GM18907 (cell line): ENCODE data around the gene DPEP1.
A peak's percentile ranks its signal among the peaks of the same experiment; 100 is the strongest.
"Not testable (repeated sequence)": the region's sequence is repeated elsewhere in the genome, so short reads cannot be mapped to it uniquely, and the experiment has no call there.

Experiments
- ATAC-seq: cut with Tn5 transposase; IDR thresholded peaks from one replicate; pipeline ENCODE4 v1.9.1; 2021; ENCODE audit warnings: mild to moderate bottlenecking, moderate library complexity; ENCODE audit not compliant: unreplicated experiment

DPEP1 gene

DNA sequence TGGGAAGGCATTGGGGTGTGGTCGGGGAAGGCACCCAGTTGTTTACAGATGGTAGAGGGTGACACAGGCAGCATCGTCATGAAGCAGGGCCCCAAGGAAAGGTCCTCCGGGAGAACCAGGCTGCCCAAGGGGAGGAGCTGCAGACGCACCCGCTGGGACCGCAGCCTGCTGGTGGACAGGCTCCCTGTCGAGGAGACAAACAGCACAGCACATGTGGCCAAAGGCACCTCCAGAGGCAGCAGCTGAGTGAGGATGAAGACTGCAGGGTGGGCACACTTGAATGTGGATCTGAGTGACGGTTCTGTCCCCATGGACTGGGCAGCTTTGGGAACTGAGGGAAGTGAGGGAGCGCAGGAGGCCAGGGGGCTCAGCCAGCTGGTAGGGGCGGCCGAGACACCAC is 31.7 kb downstream of the DPEP1 start:
- no peak for ATAC-seq

DNA sequence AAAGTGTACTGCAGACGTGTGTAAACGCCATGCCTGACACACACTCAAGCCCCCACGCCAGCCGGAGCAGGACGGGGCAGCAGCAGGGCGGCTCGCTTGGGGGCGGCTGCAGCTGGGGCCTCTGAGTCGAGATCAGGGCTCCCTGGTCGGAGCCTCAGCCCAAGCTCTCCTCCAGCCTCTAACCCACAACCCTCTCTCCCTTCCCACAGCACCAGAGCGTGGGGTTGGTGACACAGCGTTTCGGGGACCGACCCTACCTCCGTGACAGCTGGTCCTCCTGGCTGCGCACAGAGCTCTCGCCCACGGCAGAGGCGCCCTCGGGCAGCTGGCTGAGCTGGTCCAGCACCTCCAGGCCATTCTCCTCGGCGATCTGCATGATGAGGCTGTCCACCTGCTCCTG is 32.8 kb downstream of the DPEP1 start:
- ATAC-seq = no peak

DNA sequence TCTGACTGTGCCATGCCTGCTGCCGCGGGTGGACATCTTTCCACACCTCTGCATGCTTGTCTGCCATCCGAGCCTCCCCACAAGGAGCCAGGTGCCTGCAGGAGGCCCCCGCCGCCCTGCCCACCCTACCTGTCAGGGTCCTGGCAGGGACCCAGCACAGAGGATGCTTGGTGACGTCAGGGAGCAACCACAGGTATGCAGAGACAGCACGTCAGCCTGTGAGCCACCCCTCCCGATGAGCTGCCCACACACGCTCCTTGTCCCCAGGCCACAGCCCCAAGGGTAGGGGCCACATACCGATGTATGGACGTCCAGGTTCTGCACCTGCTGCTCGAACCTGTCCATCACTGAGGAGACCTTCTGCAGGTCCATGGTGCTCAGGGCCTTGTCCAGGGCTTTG is 33.5 kb downstream of the DPEP1 start:
- no peak for ATAC-seq

DNA sequence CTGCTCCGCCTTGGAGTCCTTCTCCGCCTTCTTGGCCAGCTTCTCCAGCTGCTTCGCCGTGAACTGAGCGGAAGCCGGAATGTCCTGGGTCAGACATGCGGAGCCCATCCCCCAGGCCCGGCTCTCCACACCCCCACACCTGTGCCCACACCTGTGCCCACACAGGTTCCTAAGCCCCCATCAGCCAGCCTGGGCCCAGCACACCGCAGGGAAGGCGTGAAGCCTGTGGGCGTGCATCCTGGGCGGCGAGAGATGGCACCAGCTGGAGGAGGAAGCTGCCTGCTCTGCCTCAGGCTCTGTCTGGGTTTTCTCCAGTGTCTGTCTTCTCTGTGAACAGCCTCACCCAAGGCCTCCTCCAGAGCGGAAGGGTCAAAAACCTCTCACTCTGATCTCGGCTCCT is 38.1 kb downstream of the DPEP1 start:
- ATAC-seq = no peak

DNA sequence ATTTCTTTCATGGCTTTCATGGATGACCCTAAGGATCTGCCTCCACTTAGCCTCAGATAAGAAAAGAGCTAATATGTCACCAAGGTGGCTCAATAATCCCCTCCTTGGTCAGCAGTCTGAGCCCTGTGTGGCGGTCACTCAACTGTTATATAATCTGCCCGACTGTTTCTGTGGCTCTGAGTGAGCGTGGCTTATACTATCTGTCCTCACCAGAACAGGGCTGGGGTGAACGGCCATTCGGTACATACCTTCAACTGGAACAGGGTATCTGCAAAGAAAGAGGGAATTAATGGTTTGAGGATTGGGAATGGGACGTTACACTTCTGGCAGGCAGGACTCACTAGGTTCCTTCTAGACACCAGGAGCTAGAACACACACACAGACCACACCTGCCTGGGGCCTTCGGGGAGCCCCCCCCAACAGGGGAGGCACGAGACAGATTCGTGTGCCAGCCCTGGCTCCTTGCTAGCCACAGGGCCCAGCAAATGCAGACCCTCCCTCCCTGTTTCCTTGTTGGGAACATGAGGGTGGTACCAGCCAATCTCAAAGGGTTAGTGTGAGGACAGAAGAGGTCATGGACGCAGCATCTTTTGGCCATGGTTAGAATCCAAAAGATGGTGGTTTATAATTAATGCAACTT is 40.3 kb downstream of the DPEP1 start:
- ATAC-seq = no peak

DNA sequence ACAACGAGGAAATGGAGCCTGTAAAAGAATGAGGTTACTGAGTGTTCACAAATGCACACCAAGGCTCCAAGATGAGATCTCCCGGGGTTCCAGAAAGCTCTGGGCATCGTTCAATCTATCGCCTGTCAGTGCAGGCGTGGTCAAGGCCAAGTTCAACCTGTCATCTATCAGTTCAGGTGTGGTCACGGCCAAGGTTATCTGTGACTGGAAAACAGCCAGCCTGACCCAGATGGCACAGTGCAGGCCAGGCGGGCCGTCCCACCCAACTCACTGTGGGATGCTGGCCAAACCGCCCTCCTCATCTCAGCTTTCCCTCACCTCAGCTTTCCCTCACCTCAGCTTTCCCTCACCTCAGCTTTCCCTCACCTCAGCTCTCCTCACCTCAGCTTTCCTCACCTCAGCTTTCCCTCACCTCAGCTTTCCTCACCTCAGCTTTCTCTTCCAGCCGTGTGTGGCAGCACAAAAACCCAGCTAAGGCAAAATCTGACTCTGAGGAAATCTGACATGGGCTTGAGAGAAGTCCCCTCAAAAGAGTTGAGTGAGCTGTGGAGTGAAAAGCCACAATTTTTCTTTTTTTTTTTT is 41.7 kb downstream of the DPEP1 start:
- ATAC-seq = no peak

DNA sequence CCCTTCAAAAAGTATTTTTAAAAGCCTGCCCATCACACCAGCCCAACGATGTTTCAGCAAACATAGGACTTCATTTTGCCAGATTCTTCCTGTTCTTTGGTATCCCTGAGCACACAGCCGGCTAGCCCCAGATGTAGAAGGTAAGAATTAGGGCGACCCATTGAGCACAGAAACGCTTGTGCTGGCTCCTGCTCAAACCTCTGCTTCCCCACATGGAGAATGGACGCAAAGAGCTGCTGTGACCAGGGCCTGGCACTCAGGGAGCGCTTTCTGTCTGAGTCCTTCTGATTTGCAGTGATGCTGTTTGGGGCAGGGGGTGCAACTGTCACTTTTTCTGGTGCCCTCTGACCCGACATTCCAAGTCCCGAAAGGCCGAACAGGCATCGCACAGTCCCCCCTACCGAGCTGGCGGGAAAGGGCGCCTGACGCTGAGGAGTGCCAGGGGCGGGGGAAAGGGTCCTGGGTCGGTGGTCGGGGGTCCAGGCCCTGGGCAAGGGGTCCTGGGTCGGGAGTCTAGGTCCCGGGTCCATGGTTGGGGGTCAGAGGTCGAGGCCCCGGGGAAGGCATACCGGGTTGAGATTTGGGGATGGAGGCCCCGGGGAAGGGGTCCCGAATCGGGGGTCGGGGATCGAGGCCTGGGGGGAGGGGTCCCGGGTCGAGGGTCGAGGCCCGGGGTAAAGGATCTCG is 43.1 kb downstream of the DPEP1 start:
- ATAC-seq = no peak

DNA sequence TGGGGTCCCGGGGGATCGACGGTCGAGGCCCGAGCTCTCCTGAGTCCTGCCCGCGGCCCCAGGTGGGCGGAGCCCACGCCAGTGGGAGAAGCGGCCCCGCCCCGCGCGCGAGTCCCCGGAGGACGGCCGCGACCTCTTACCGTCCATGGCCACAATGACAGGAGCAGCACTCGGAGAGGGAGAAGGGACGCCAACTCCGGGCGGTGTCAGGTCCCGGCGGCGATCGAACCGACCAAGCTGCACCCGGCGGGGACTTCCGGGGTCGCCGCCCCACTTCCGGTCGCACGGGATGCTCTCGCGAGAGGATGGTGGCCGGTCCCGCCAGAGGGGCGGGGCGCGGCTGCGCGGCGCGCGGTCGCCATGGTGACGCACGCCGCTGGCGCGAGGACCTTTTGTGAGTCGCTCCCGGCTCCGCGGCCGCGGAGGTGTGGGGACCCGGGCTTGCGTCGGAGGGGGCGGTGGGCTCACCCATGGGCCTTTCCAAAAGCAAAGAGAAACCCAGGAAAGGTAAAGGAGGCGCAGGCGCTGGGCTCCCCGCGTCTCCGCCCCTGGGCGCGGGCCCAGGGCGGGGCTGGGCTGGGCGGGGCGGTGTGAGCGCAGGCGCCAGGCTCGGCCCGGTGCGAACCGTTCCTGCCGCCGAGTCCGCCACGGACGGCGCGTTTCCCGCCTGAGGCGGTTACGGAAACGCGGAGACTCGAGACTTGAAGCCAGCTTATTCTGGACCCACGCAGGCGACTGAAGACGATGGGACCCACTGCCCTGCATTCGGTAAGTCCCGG is 44.2 kb downstream of the DPEP1 start, which contains the start of the genes CHMP1A and SPATA33:
Gene CHMP1A (minus strand): TSS at position 267 of the 779 bp plus-strand sequence. CDS start 120 bp downstream, at position 147.
Gene SPATA33 (plus strand): TSS at position 395 of the 779 bp plus-strand sequence. CDS start 76 bp downstream, at position 471.
- peak; percentile 87 for ATAC-seq

DNA sequence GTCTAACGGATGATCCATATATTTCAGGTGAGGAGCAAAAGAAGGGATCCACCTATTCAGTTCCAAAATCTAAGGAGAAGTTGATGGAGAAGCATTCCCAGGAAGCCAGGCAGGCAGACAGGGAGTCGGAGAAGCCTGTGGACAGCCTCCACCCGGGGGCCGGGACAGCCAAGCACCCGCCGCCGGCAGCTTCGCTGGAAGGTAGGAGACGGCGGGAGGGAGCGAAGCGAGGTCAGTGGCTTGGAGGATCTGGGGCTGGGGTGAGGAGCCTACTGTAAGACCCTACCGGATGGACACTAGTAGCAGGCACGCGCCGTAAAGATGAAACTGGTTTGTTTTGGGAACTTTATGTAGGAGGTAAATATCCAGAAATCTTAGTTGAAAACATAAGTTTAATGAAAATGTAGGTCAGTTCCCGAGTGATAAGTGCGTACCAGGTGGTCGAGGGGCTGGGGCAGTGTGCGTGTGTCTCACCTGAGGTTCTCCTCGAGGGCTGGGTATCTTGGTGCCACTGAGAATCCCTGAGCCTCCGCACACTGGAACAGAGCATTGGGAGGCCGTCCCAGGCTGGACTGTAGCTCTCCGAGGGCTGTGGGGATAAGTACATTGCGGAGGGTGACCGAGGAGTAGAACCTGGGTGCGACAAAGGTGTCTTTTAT is 44.9 kb downstream of the DPEP1 start:
- ATAC-seq = no peak

DNA sequence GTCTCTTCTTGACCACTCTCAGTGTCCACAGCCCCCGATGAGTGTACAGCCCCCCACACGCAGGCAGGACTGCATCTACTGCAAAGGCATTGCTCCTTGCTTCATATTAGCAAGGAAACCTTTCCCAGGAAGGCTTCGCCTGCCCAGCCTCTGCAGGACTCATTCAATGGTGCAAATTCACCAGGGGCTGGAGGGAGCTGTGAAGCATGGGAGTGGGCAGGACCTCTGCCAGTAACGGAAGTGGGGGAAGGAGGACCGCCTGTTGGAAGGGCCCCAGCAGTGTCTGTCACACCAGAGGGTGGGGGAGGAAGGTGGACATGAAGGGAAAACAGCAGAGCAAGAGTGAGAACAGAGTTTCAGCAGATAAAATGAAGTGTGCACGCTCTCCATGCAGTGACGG is 46.7 kb downstream of the DPEP1 start:
- no peak for ATAC-seq

DNA sequence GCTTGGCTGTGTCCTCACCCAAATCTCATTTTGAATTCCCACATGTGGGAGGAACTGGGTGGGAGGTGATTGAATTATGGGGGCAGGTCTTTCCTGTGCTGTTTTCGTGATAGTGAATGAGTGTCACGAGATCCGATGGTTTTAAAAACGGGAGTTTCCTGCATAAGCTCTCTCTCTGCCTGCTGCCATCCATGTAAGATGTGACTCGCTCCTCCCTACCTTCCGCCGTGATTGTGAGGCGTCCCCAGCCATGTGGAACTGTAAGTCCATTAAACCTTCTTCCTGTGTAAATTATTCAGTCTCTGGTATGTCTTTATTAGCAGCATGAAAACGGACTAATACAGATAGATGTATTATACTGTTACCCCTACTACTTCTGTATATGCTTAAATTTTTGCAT is 47.8 kb downstream of the DPEP1 start:
- ATAC-seq = no peak

DNA sequence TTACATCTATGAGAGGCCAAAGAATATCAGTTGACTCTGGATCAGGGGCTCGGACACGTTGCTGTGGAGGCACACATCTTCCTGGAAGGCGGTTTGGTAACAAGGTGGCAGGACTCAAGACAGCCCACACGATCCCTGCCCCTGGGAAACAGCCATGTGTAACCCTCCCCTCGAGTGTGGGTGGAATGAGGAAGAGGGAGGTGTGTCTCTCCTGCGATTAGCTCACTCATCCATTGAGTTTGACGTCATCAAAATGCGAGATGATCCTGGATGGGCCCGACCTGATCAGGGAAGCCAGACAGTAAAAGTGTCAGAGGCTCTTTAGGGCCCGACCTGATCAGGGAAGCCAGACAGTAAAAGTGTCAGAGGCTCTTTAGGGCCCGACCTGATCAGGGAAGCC is 50.8 kb downstream of the DPEP1 start:
- ATAC-seq = not testable (repeated sequence)

DNA sequence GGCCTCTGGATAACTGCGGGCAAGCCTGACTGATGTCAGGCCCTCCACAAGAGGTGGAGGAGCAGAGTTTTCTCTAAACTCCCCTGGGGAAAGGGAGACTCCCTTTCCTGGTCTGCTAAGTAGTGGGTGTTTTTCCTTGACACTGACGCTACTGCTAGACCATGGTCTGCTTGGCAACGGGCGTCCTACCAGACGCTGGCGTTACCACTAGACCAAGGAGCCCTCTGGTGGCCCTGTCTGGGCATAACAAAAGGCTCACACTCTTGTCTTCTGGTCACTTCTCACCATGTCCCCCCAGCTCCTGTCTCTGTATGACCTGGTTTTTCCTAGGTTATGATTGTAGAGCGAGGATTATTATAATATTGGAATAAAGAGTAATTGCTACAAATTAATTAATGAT is 53.6 kb downstream of the DPEP1 start:
- not testable (repeated sequence) for ATAC-seq

DNA sequence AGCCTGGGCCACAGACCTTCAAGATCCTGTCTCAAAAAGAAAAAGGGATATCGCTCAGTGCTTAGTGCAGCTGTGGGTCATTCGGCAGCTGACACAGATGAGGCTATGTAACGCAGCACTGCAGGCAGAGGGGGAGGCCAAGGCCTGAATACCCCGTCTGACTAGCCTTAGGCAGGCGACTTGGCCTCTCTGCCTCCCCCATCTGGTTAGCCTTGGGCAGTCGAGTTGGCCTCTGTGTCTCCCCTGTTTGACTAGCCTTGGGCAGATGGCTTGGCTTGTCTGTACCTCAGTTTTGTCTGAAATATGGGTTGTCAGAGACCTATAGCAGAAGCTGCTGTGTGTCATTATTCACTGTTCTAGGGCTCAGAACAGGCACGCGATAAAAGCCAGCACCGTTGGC is 54.2 kb downstream of the DPEP1 start:
- no peak for ATAC-seq

DNA sequence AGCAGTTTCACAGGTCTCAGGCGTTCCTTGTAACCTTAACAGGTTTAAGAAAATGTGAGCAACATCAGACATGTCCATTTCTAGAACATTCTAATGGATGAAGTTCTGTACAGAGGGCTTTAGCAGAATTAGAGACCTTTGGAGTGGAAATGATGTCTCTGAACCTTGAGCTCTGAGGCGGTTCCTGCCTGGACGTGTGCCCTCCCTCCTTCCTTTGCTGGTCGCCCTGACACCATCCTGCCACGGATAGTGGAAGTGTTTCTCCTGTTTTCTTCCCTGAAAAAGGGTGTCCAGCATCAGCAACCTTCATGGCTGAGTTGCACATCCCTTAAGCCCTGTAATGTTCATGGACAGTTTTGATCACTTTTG is 55.3 kb downstream of the DPEP1 start:
- ATAC-seq = no peak

DNA sequence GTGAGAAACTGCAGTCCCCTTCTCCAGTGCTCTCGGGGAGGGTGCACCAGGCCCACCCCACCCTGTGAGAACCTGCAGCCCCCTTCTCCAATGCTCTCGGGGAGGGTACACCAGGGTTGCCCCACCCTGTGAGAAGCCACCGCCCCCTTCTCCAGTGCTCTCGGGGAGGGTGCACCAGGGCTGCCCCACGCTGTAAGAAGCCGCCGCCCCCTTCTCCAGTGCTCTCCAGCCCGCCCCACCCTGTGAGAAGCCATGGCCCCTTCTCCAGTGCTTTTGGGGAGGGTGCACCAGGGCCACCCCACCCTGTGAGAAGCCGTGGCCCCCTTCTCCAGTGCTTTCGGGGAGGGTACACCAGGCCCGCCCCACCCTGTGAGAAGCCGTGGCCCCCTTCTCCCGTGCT is 56.3 kb downstream of the DPEP1 start:
- ATAC-seq = no peak

DNA sequence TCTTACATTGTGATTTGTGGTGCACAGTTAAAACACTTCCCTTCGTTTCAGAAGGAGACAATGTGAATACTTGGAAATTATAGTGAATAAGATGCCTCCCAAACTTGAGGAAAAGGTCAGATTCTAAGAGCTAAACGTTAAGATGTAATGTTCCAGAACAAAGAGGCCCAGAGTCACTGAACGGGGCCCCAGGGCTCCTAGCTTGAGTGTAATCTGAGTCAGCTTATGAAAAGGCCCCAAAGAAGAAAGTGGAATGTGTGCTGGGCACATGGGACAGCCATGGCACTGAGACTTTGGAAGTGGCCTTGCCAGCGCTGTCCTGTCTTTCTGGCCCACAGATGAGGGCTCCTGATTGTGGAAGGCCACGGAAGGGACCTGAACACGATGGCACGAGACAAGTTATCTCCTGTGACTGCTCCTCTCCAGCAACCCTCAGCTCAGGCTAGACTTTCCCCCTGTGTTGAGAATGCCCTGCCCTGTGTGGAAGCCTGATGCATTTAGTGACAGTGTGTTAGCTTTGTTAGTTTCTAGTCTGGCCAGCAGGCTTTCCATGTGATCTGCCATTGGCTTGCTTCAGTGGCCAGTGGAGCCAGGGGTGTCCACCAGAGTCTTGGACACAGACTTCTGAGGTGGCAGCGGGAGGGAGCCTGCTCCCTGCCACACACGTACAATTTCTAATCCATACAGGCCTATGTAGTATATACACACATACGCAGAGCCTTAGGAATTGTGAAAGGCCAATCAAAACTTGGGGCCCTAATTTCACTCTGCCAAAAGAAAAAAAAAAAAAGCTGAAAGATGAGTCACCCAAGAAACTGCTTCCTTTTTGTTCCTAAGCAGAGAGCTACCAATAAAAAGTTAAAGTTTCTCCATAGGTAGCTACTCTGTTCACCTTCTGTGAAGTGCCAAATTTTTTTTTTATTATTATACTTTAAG is 57.3 kb downstream of the DPEP1 start:
- no peak for ATAC-seq

DNA sequence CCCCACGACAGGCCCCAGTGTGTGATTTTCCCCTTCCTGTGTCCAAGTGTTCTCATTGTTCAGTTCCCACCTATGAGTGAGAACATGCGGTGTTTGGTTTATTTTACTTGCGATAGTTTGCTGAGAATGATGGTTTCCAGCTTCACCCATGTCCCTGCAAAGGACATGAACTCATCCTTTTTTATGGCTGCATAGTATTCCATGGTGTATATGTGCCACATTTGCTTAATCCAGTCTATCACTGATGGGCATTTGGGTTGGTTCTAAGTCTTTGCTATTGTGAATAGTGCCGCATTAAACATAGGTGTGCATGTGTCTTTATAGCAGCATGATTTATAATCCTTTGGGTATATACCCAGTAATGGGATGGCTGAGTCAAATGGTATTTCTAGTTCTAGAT is 58.1 kb downstream of the DPEP1 start:
- ATAC-seq = not testable (repeated sequence)

DNA sequence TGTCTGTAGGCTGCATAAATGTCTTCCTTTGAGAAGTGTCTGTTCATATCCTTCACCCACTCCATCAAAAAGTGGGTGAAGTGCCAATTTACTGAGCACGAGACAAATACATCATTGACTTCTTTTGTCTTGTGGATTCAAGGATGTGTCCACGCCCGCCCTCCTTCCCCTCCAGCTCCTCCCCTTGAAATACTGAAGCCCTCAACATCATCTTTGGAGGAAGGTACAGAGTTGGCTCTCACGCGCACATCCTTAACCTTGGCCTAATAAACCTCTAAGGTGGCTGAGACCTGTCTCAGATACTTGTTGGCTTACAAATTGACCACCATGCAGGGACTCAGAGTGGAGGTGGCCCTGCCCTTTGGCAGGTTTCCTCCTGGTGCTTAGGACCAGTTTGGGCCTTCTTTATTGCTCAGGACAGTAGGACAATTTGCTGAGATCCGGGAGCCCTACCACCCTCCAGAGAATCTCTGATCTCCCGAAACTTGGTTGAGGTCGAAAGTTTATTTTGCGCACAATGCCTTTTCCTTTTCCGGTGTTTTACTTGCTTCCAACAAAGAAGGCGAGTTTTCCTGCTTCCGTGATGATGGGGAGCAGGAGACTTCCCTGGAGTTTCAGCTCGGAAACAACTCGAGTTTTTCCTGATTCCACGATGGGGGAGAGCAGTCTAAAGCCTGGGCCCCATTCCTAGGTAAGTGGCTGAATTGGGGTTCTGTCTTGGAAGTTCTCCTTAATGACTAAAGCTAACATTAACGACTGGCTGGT is 58.9 kb downstream of the DPEP1 start:
- ATAC-seq = no peak
